ENCODE measurements around the gene CCDC40. TPM values are rescaled to one million over a fixed set of nuclear protein-coding genes. Genes with fewer than 3 reads are reported as not detected.

The CCDC40 gene
- total RNA-seq, 4 donors from 2014 or later, result 6.7 to 17.3 (median 9.4) TPM

DNA sequence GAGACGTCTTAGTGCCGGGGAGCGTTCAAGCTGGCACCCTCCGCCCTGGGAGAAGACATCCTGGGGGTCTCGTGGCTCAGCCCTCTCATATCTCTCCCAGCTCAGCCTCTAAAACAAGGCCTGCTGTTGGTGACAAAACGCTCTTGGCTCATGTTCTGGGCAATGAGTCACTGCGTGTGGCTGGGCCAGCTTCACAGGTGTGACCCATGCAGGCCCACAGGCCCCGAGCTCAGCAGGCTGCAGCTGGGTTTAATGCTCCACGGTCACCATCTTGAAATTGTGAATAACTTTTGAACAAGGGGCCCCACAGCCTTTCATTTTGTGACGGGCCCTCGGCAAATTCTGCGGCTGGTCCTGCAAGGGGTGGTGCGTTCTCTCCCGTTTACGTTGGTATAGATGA, 87.3 kb downstream of the CCDC40 start:
- Histone ChIP-seq H3K9me3 (no peaks in the 10 kb centered on the region), H3K27ac (no peak overlapping the region), H3K4me1 (peaks cover 0 to 15% of the 10 kb centered on the region in 2 donors), H3K27me3 (no peaks in the 10 kb centered on the region), H3K36me3 (no peaks in the 10 kb centered on the region), H3K4me3 (replicated peaks in 1 of 3) (no peak overlapping the region)
- TF ChIP-seq, protein P1, sequence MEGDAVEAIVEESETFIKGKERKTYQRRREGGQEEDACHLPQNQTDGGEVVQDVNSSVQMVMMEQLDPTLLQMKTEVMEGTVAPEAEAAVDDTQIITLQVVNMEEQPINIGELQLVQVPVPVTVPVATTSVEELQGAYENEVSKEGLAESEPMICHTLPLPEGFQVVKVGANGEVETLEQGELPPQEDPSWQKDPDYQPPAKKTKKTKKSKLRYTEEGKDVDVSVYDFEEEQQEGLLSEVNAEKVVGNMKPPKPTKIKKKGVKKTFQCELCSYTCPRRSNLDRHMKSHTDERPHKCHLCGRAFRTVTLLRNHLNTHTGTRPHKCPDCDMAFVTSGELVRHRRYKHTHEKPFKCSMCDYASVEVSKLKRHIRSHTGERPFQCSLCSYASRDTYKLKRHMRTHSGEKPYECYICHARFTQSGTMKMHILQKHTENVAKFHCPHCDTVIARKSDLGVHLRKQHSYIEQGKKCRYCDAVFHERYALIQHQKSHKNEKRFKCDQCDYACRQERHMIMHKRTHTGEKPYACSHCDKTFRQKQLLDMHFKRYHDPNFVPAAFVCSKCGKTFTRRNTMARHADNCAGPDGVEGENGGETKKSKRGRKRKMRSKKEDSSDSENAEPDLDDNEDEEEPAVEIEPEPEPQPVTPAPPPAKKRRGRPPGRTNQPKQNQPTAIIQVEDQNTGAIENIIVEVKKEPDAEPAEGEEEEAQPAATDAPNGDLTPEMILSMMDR (IDR thresholded peaks at IDR 0.05), result no peak
- no peak for TF ChIP-seq POLR2A (IDR thresholded peaks at IDR 0.05)
- intact Hi-C loops (cut with DNase I), result no loop called here
- no peak for DNase-seq
- 83 to 90% methylated on average over 15 of the region's 15 CpGs for WGBS, 2 donors

- TF ChIP-seq, protein P1 (IDR thresholded peaks at IDR 0.05), result peak in 3 of 6 experiments; percentile 27 to 45 (median 44)
- no peak for TF ChIP-seq POLR2A (IDR thresholded peaks at IDR 0.05)
- peak overlapping the region in 1 of 3 donors; percentile 3 for H3K27ac ChIP-seq
- H3K4me3 ChIP-seq (replicated peaks in 1 of 3), result no peak overlapping the region
- no peaks in the 10 kb centered on the region for H3K36me3 ChIP-seq
- 61 to 64% methylated on average over 14 to 15 of the region's 15 CpGs for WGBS, 2 donors
- no peaks in the 10 kb centered on the region for H3K9me3 ChIP-seq
- H3K4me1 ChIP-seq, result peaks cover 0 to 15% of the 10 kb centered on the region in 2 donors
- H3K27me3 ChIP-seq, result no peaks in the 10 kb centered on the region
- intact Hi-C loops (cut with DNase I), result no loop called here
- peak; percentile 35 to 42 for DNase-seq
These were observed 88.0 kb downstream of the CCDC40 start for GRCh38 chr17:80124351-80124981.

DNA sequence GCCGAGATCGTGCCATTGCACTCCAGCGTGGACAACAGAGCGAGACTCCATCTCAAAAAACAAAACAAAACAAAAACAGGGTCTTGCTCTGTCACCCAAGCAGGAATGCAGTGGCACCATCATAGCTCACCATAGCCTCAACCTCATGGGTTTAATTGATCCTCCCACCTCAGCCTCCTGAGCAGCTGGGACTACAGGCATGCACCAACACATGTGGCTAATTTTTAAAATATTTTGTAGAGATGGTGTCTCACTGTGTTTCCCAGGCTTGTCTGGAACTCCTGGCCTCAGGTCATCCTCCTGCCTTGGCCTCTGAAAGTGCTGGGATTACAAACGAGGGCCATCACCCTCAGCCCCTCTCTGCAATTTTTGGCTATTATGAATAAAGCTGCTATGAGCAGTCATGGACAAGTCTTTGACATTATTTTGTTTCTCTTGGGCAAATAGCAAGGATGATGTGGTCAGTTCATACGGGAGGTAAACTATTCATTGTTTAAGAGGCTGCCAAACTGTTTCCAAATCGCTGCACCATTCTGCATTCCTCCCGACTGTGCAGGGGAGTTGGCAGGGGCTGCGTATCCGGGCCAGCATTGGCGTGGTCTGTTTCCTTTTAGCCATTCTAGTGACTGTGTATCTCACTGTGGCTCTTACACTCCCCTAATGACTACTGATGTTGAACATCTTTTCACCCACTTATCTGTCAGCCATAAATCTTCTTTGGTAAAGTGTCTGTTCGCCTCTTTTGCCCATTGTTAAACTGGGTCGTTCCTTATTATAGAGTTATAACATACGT, 89.4 kb downstream of the CCDC40 start:
- Histone ChIP-seq H3K36me3 (no peaks in the 10 kb centered on the region), H3K9me3 (no peaks in the 10 kb centered on the region), H3K4me3 (replicated peaks in 1 of 3) (no peak overlapping the region), H3K4me1 (peaks cover 0 to 15% of the 10 kb centered on the region in 2 donors), H3K27ac (no peak overlapping the region), H3K27me3 (no peaks in the 10 kb centered on the region)
- WGBS, 2 donors, result 55 to 59% methylated on average over 14 of the region's 14 CpGs
- no peak for TF ChIP-seq POLR2A (IDR thresholded peaks at IDR 0.05)
- peak; percentile 26 to 50 for DNase-seq
- intact Hi-C loops (cut with DNase I), result no loop called here

- Histone ChIP-seq H3K36me3 (no peaks in the 10 kb centered on the region), H3K9me3 (no peaks in the 10 kb centered on the region), H3K27ac (no peak overlapping the region), H3K4me1 (peaks cover 0 to 15% of the 10 kb centered on the region in 2 donors), H3K4me3 (replicated peaks in 1 of 3) (no peak overlapping the region), H3K27me3 (no peaks in the 10 kb centered on the region)
- TF ChIP-seq, protein P1 (IDR thresholded peaks at IDR 0.05), result no peak
- no peak for TF ChIP-seq POLR2A (IDR thresholded peaks at IDR 0.05)
- intact Hi-C loops (cut with DNase I), result no loop called here
- no peak for DNase-seq
- WGBS, 2 donors, result 77 to 86% methylated on average over 3 of the region's 3 CpGs
These were observed 89.9 kb downstream of the CCDC40 start for GRCh38 chr17:80126449-80126715.

GRCh38 chr17:80129006-80129565, 92.6 kb downstream of the CCDC40 start:
- Histone ChIP-seq H3K27me3 (no peaks in the 10 kb centered on the region), H3K9me3 (no peaks in the 10 kb centered on the region), H3K4me3 (replicated peaks in 1 of 3) (no peak overlapping the region), H3K4me1 (peaks cover 0 to 15% of the 10 kb centered on the region in 2 donors), H3K36me3 (peaks cover 7 to 8% of the 10 kb centered on the region in 2 donors), H3K27ac (no peak overlapping the region)
- DNase-seq, result no peak
- intact Hi-C loops (cut with DNase I), result no loop called here
- 32 to 37% methylated on average over 4 of the region's 4 CpGs for WGBS, 2 donors
- no peak for TF ChIP-seq POLR2A (IDR thresholded peaks at IDR 0.05)
- TF ChIP-seq, protein P1 (IDR thresholded peaks at IDR 0.05), result no peak

Measured in thyroid gland (tissue), 4 donors.